Liver (tissue), 9 donors: Measurements from ENCODE around the gene CRACR2B. TPM values are rescaled to one million over a fixed set of nuclear protein-coding genes. Genes with fewer than 3 reads are reported as not detected.

Source experiments
- DNase-seq: peaks from one replicate; pipeline ENCODE4 v3.0.0-alpha.2; 2017; ENCODE audit warnings: low spot score
- H3K27ac ChIP-seq, 2 donors: one replicate each; pipeline ENCODE4 v1.7.0; 2013; ENCODE audit warnings: inconsistent platforms in 2 of 2, low read length in 2 of 2, control low read depth in 1 of 2, low read depth in 1 of 2, mild to moderate bottlenecking in 1 of 2
- H3K27me3 ChIP-seq, 4 donors: one replicate each; pipeline versions ENCODE4 v1.6.1 to v1.7.0; 2013; ENCODE audit warnings: low read length in 3 of 4, inconsistent platforms in 1 of 4, mild to moderate bottlenecking in 1 of 4, moderate library complexity in 1 of 4; ENCODE audit not compliant: control insufficient read depth in 4 of 4, insufficient read depth in 4 of 4
- H3K36me3 ChIP-seq, 4 donors: one replicate each; pipeline versions ENCODE4 v1.6.1 to v1.7.0; 2013; ENCODE audit warnings: low read length in 3 of 4, mild to moderate bottlenecking in 3 of 4, low read depth in 1 of 4, moderate library complexity in 1 of 4; ENCODE audit not compliant: control insufficient read depth in 4 of 4, insufficient read depth in 3 of 4
- H3K4me1 ChIP-seq, 4 donors: one replicate each; pipeline versions ENCODE4 v1.6.1 to v1.7.0; 2013; ENCODE audit warnings: low read length in 3 of 4, mild to moderate bottlenecking in 3 of 4, moderate library complexity in 1 of 4; ENCODE audit not compliant: control insufficient read depth in 4 of 4, insufficient read depth in 4 of 4
- H3K4me3 ChIP-seq, 3 donors: one replicate each; pipeline versions ENCODE4 v1.6.1 to v1.7.0; 2013; ENCODE audit warnings: low read length in 3 of 3, control low read depth in 1 of 3, low read depth in 1 of 3, mild to moderate bottlenecking in 1 of 3
- H3K9ac ChIP-seq, 2 donors: one replicate each; pipeline ENCODE4 v1.7.0; 2013; ENCODE audit warnings: low read length in 2 of 2, mild to moderate bottlenecking in 2 of 2, moderate library complexity in 2 of 2, control low read depth in 1 of 2, low read depth in 1 of 2
- H3K9me3 ChIP-seq, 4 donors: one replicate each; pipeline versions ENCODE4 v1.6.1 to v1.7.0; 2013; ENCODE audit warnings: low read length in 3 of 4; ENCODE audit not compliant: control insufficient read depth in 4 of 4
- ATF3 ChIP-seq: IDR thresholded peaks from 2 replicates; pipeline ENCODE4 v1.6.1; 2016; ENCODE audit warnings: antibody characterized with exemption
- FOXA1 ChIP-seq: IDR thresholded peaks from 2 replicates; pipeline ENCODE4 v1.6.1; 2016; ENCODE audit warnings: antibody characterized with exemption
- FOXA2 ChIP-seq: IDR thresholded peaks from 2 replicates; pipeline ENCODE4 v1.6.1; 2016; ENCODE audit warnings: antibody characterized with exemption
- GABPA ChIP-seq, 2 donors: IDR thresholded peaks in 1 of 2; conservative IDR thresholded peaks in 1 of 2; 2 replicates each; pipeline ENCODE4 v1.6.1; 2016; ENCODE audit warnings: antibody characterized with exemption in 2 of 2, mild to moderate bottlenecking in 1 of 2, moderate library complexity in 1 of 2
- HNF4A ChIP-seq, 2 donors: conservative IDR thresholded peaks; 2 replicates each; pipeline ENCODE4 v1.6.1; 2016; ENCODE audit warnings: antibody characterized with exemption in 2 of 2, mild to moderate bottlenecking in 2 of 2
- HNF4G ChIP-seq: IDR thresholded peaks from 2 replicates; pipeline ENCODE4 v1.6.1; 2016; ENCODE audit warnings: antibody characterized with exemption
- JUND ChIP-seq, 2 donors: IDR thresholded peaks; 2 replicates each; pipeline ENCODE4 v1.6.1; 2016; ENCODE audit warnings: antibody characterized with exemption in 2 of 2
- MAX ChIP-seq: IDR thresholded peaks from 2 replicates; pipeline ENCODE4 v1.6.1; 2016; ENCODE audit warnings: antibody characterized with exemption
- NR2F2 ChIP-seq: IDR thresholded peaks from 2 replicates; pipeline ENCODE4 v1.6.1; 2016; ENCODE audit warnings: antibody characterized with exemption
- RAD21 ChIP-seq, 2 donors: IDR thresholded peaks; 2 replicates each; pipeline ENCODE4 v1.6.1; 2016; ENCODE audit warnings: antibody characterized with exemption in 2 of 2, mild to moderate bottlenecking in 2 of 2
- RXRA ChIP-seq, 2 donors: IDR thresholded peaks; 2 replicates each; pipeline ENCODE4 v1.6.1; 2017 to 2018; ENCODE audit warnings: antibody characterized with exemption in 2 of 2, mild to moderate bottlenecking in 1 of 2
- TAF1 ChIP-seq: conservative IDR thresholded peaks from 2 replicates; pipeline ENCODE4 v1.6.1; 2016; ENCODE audit warnings: antibody characterized with exemption, mild to moderate bottlenecking
- YY1 ChIP-seq: IDR thresholded peaks from 2 replicates; pipeline ENCODE4 v1.6.1; 2016; ENCODE audit warnings: antibody characterized with exemption, mild to moderate bottlenecking
- ZBTB33 ChIP-seq: IDR thresholded peaks from 2 replicates; pipeline ENCODE4 v1.6.1; 2016; ENCODE audit warnings: antibody characterized with exemption
- WGBS: extraction: QIAGEN DNeasy Blood & Tissue Kit; methylation state at CpG from one replicate; pipeline ENCODE4 v1.1.7; 2013; 5-methylcytosine and 5-hydroxymethylcytosine counted together
- polyA plus RNA-seq, 2 donors: library from polyadenylated mRNA; stranded (reverse) in 1 of 2; unstranded in 1 of 2; fragments of 200-250 nt in 1 of 2; fragments of >200 nt in 1 of 2; fragmentation: Nextera tagmentation in 1 of 2; extraction: Ambion mirVana in 1 of 2; gene quantifications; one replicate each; pipeline versions ENCODE4 v1.2.1 to v1.2.3, GENCODE V29; 2013 to 2015
- total RNA-seq, 2 donors: library from RNA; depleted of rRNA; stranded (reverse); fragments of >200 nt; gene quantifications; one replicate each; pipeline ENCODE4 v1.2.3, GENCODE V29; 2014
- TF ChIP-seq, protein P1 (sequence below): IDR thresholded peaks from 2 replicates; pipeline ENCODE4 v1.6.1; 2016; ENCODE audit warnings: antibody characterized with exemption, mild to moderate bottlenecking
- TF ChIP-seq, protein P2 (sequence below): fragments of 150-350 bp; IDR thresholded peaks from 2 replicates; pipeline ENCODE4 v1.5.1; 2017; ENCODE audit warnings: improper control_type of control experiment, low read depth, low read length; ENCODE audit not compliant: missing input control
- donor health status: healthy.
- donor health status: healthy.
- donor health status: healthy.
- donor health status: healthy.
- donor health status: healthy.

CRACR2B gene
- total and polyA plus RNA-seq, 4 donors, result 0.14 to 2.9 (median 2.2) TPM

GRCh38 chr11:847876-848275, 20.2 kb downstream of the CRACR2B start:
- TF ChIP-seq HNF4G (no peak), TAF1 (no peak), MAX (no peak), NR2F2 (no peak)
- TF ChIP-seq, protein P1, sequence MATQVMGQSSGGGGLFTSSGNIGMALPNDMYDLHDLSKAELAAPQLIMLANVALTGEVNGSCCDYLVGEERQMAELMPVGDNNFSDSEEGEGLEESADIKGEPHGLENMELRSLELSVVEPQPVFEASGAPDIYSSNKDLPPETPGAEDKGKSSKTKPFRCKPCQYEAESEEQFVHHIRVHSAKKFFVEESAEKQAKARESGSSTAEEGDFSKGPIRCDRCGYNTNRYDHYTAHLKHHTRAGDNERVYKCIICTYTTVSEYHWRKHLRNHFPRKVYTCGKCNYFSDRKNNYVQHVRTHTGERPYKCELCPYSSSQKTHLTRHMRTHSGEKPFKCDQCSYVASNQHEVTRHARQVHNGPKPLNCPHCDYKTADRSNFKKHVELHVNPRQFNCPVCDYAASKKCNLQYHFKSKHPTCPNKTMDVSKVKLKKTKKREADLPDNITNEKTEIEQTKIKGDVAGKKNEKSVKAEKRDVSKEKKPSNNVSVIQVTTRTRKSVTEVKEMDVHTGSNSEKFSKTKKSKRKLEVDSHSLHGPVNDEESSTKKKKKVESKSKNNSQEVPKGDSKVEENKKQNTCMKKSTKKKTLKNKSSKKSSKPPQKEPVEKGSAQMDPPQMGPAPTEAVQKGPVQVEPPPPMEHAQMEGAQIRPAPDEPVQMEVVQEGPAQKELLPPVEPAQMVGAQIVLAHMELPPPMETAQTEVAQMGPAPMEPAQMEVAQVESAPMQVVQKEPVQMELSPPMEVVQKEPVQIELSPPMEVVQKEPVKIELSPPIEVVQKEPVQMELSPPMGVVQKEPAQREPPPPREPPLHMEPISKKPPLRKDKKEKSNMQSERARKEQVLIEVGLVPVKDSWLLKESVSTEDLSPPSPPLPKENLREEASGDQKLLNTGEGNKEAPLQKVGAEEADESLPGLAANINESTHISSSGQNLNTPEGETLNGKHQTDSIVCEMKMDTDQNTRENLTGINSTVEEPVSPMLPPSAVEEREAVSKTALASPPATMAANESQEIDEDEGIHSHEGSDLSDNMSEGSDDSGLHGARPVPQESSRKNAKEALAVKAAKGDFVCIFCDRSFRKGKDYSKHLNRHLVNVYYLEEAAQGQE, result no peak
- 76% methylated on average over 18 of the region's 18 CpGs for WGBS
- Histone ChIP-seq H3K27ac (no peak overlapping the region), H3K27me3 (peaks cover 0 to 3% (median 0%) of the 10 kb centered on the region in 4 donors), H3K36me3 (no peaks in the 10 kb centered on the region), H3K9me3 (no peaks in the 10 kb centered on the region), H3K4me3 (no peak overlapping the region), H3K9ac (no peak overlapping the region), H3K4me1 (peaks cover 16 to 45% (median 24%) of the 10 kb centered on the region in 4 donors)
- no peak for DNase-seq

- peak; percentile 72 for DNase-seq
- peaks cover 0 to 3% (median 0%) of the 10 kb centered on the region in 4 donors for H3K27me3 ChIP-seq
- TF ChIP-seq RAD21 (IDR thresholded peaks at IDR 0.05), result peak; percentile 77 to 86
- TF ChIP-seq, protein P2, sequence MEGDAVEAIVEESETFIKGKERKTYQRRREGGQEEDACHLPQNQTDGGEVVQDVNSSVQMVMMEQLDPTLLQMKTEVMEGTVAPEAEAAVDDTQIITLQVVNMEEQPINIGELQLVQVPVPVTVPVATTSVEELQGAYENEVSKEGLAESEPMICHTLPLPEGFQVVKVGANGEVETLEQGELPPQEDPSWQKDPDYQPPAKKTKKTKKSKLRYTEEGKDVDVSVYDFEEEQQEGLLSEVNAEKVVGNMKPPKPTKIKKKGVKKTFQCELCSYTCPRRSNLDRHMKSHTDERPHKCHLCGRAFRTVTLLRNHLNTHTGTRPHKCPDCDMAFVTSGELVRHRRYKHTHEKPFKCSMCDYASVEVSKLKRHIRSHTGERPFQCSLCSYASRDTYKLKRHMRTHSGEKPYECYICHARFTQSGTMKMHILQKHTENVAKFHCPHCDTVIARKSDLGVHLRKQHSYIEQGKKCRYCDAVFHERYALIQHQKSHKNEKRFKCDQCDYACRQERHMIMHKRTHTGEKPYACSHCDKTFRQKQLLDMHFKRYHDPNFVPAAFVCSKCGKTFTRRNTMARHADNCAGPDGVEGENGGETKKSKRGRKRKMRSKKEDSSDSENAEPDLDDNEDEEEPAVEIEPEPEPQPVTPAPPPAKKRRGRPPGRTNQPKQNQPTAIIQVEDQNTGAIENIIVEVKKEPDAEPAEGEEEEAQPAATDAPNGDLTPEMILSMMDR, result peak; percentile 77
- TF ChIP-seq ATF3, result no peak
- H3K4me1 ChIP-seq, result peaks cover 10 to 40% (median 20%) of the 10 kb centered on the region in 4 donors
- no peaks in the 10 kb centered on the region for H3K9me3 ChIP-seq
- no peak overlapping the region for H3K9ac ChIP-seq
- 39% methylated on average over 14 of the region's 14 CpGs for WGBS
- no peak overlapping the region for H3K4me3 ChIP-seq
- H3K36me3 ChIP-seq, result no peaks in the 10 kb centered on the region
- no peak overlapping the region for H3K27ac ChIP-seq
Observed at GRCh38 chr11:848380-848931, 20.7 kb downstream of the CRACR2B start.

DNA sequence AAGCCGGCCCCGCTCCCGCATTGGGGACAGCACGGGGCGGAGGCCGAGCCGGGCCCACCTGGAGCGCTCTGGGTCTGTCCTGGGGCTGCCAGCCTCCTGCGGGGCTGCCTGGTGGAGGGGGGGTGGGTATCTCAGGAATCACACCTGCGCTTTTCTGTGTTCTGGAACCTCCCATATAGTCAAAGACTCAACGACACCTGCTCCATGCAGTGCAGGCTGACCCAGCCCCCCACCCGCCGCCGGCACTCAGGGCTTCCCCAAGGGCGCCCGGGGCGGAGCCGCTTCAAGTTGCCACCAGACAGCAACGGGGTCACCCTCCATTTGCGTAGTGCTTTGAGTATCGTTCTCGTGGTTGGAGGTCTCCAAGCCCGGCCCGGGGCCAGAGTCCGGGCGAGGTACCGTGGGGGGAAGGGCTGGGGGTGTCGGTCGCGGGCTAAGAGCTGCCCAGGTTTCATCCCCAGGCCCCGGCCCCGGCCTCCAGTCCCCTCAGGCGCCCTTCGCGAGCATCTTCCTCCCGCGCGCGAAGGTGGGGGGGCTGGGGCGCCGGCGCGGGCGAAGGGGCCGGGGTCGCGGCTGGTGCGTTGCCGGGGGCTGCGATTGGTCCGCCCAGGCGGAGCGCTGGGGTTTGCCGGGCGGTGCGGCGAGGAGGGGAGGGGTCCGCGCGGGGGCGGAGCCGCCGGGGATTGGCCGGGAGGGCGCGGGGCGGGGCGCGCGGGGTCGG, 21.5 kb downstream of the CRACR2B start:
- Histone ChIP-seq H3K9me3 (no peaks in the 10 kb centered on the region), H3K4me3 (peak overlapping the region in 1 of 3 donors; percentile 37), H3K9ac (no peak overlapping the region), H3K4me1 (peaks cover 3 to 32% (median 12%) of the 10 kb centered on the region in 4 donors), H3K27ac (no peak overlapping the region), H3K36me3 (no peaks in the 10 kb centered on the region), H3K27me3 (peaks cover 0 to 3% (median 0%) of the 10 kb centered on the region in 4 donors)
- DNase-seq, result no peak
- 16% methylated on average over 71 of the region's 71 CpGs for WGBS
- no peak for TF ChIP-seq GABPA (IDR thresholded peaks at IDR 0.05 in 1 of 2, conservative IDR thresholded peaks at IDR 0.05 in 1 of 2)
- no peak for TF ChIP-seq TAF1
- TF ChIP-seq, protein P2, result no peak
- no peak for TF ChIP-seq RAD21 (IDR thresholded peaks at IDR 0.05)
- no peak for TF ChIP-seq NR2F2
- no peak for TF ChIP-seq MAX
- no peak for TF ChIP-seq RXRA (IDR thresholded peaks at IDR 0.05)
- TF ChIP-seq JUND (IDR thresholded peaks at IDR 0.05), result no peak
- no peak for TF ChIP-seq YY1
- TF ChIP-seq ZBTB33, result no peak
- no peak for TF ChIP-seq FOXA1
- TF ChIP-seq HNF4A (conservative IDR thresholded peaks at IDR 0.05), result no peak
- no peak for TF ChIP-seq FOXA2
